ENCODE results near the gene SCGN.

The SCGN gene

DNA sequence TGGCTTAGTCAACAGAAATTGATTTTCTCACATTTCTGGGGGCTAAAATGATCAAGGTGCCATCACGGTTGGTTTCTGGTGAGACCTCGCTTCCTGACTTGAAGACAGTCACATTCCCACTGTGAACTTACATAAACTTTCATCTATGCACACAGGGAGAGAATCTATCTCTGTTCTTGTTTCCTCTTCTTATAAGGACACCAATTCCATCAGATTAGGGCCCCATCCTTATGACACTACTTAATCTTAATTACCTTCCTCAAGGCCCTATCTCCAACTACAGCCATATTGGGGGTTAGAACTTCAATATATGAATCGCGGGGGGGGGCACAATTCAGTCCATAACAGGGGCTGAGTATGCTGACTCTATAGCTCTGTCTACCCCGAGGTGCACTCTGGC is 10.6 kb upstream of the SCGN start:
- no peak for DNase-seq

DNA sequence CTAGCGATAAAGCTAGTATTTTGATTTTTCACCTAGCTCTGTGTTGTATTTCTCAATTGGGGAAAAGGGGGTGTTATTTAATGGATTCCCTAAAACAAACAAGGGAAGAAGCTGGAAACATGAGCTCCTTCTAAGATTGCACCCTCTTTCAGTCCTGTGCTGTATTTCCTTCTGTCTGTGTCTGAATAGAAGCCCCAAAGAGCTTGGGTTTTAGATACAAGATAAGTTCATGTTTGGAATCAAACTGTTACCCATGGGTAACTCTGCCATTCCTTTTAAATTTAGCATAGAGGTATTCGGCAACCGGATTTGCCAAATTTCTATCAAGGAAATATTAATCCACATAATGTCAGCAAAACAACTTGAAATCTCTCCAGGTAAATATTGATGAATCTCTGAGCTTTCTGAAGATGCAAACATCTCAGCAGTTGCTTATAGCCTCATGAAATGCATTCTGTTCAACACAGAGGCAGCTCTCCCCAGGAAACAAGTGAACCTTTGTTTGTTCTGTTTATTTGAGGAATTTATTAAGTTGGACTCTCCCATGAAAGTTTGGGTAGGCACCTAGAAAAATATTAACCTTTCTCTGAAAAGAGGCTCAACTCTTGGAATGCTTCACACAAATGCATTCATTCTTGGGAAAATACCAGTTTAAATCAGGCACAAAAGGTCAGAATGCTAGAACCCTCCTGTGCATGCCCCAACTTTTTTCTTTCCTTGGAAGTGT is 9.9 kb upstream of the SCGN start:
- no peak for DNase-seq

DNA sequence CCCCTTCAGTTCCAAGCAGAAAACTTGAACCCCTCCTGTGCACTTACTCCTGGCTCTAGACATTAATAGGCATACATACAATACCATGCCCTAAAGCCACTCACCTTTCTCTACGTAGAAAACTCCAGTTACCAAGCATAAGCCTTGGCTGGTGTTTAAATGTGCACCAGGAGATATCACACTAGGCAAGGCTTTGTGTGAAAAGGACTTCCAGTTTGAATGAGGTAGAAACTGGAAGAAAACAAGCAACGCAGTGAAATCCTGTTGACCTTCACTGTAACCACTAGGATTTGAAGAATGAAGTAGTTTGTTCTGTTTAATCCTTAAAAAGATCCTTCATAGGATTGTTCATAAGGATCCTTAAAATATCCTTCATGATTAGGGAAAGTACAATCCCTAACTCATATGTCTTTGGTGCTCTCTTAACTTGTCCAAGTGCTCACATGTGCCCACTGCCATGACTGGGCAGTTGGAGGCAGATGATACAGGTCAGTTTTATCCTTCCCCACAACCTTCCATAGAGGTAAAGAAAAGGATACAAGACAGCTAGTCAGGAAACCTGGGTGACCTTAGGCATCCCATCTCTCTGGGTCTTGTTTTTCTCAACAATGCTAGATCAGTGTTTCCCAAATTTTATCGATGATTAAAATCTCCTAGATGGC is 9.2 kb upstream of the SCGN start:
- no peak for DNase-seq

DNA sequence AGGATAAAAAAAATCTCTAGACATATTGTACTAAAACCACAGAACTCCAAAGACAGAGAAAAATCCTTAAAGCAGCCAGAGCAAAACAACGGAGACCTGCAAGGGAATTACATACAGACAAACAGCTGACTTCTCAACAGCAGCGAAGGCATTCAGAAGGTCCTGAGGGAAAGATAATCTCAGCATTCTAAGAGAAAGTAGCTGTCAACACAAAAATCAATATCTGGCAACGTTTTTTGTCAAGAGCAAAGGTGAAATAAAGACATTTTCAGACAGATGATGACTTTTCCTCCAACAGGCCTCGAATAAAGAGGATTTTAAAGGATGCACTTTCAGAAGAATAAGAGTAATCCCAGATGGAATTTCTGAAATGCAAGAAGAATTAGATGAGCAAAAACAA is 6.1 kb upstream of the SCGN start:
- no peak for DNase-seq

DNA sequence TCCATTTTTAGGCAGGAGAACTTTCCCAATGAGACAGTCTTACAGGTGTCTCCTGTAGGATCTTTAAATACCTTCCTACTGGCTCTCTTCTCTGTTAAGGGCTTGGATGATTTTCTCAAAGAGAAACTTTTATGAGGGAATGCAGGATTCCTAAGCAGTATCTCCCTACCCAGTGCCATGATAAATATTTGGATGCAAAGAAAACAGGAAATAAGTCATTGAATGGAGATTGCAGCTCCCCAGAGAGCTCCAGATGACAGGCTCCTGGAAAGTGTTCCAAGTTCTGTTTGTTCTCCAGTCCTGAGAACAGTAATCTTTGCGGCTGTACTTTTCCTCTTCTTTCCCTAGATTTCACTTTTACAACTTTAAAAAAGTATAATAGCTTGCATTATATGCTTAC is 2.4 kb upstream of the SCGN start:
- DNase-seq: no peak

DNA sequence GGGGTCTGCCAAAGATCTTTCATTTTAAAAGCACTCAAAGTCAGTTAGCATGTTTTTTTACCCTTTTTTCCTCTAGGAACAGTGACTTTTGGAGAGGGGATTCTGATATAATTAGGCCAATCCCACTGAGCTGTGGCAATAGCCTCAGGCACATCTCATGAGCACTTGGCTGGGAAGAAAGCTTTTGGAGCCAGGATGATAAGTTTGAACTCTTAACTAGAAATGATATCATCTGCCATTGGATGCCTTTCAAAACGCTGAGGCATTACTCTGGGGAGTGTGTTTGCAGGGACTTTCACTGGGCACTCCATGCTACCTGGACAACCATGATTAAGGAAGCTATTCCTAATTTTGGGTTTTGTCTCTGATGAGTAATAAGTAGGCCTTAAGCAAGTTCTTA is 3.7 kb downstream of the SCGN start:
- no peak for DNase-seq

DNA sequence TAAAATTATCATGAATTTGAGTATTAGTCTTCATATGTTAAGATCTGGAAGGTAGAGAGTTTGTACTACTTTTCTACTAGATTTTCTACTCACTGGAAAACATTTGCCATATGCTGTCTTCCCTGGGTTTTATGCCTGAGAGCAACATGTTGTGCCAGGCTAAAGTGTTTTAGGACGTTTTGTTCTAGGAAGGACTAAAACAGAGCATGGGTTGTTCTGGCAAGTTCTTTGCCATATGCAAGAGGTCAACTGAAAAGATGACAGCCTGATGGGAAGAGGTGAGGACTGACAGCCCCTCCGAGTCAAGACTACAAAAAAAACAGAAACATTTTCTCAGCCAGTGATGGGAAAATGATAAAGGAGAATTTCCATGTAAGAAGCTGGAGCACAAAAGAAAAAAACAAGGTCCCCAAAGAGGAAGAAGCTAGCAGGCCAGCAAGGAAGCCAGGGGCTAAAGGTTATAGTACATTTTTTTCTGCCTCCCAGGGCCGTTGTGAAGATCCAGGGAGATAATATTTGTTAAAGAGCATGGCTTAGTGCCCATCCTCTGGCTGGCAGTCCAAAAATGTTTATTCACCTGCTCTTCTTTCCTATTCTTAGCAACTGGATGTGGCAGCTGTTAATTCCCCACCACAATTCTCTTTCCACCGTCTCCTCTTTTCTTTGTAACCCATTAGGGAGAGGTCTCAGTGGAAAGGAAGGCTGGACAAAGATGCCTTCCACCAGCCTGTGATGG is 7.8 kb downstream of the SCGN start:
- DNase-seq: no peak

DNA sequence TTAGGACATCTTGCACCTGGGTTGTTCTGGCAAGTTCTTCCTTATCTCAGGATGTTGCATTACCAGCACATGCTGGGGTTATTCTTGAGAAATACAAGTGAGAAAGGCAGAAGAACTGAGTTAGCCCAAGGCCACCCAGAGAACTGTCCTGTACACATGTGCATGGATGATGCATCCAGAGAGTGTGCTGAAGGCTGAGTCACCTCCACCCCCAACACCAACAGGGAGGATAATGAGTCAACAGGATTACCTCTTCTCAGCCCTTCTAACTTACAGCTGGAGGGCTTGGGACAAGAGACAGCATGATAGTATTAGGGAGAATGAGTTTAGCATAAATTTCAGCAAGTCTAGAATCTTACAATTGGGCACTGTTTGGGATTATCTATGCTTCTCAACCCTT is 8.5 kb downstream of the SCGN start:
- no peak for DNase-seq

DNA sequence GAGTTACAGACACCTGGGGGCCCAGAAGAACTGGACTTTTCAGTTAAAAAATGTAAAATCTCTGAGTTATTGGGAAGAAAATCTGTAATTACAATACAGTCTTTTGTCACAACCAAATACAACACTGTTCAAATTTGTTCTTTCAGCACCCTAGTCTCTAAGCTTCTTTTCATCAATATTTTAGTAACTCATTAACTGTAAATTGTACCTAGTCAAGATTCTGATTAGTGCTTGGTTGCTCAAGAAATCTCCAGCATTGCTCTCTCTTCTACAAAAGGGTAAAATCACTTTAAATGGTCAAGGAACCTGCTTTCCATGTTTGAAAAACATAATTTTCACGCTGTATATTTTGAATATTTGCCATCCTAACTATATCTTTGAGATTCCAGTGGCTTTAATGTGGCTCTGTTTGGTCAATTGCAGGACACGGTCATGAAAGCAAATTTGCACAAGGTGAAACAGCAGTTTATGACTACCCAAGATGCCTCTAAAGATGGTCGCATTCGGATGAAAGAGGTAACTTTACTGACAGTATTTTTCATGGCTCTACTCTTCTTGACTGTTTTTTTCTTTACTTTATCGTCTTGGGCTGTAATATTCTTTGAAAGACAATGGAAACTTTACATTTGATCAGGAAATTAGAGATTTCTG is 9.2 kb downstream of the SCGN start:
- DNase-seq: no peak

DNA sequence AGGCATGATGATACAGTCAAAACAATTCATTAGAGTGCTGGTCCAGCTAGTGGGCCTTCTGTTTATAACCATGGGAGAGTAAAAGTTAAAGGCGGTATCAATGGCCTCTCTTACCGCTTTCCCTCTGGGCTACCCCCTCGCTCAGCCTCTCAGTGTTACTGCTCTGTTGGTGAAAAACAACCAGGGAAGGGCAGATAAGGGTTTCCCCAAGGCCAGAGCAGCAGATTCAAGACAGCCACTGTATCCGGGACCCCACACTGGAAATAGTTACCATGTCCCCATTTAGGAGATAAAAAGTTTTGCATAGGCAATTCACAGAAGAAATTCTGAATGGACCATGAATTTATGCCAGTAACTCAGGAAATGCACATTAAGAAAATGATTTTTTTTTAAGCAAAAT is 13.4 kb downstream of the SCGN start:
- DNase-seq: no peak

DNA sequence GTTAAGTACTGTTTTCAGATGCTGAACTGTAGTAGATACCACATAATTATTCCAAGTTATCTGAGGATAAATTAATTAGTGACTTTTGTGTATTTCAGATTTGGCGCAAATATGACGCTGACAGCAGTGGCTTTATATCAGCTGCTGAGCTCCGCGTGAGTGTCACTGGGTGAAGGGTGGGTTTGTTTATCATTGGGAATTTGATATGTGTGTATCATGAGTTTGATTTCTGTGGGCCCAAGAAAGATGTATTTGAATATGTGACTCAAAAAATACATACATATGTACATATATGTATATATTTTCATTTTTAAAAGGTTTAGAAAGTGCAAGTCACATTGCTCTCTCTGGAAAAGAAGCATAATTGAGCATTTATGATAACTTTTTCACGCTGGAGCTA is 17.4 kb downstream of the SCGN start:
- no peak for DNase-seq

DNA sequence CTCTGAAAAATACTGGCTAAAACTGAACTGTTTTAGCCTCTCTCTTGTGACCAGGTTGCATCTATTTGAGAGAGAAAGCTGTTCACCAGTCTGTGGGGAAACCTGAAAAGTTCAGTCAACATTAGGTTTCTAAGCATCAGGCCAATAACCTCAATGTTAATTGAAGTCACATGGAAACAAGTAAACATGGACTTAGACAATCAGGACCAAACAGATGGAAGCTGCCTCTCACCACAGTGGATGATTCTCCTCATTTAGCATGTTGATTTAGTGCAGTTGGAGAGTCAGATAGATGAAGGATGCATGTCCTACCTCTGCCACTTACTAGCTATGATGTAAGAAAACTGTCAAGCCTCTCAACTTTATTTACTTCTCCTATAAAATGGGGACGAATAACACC is 18.2 kb downstream of the SCGN start:
- no peak for DNase-seq

DNA sequence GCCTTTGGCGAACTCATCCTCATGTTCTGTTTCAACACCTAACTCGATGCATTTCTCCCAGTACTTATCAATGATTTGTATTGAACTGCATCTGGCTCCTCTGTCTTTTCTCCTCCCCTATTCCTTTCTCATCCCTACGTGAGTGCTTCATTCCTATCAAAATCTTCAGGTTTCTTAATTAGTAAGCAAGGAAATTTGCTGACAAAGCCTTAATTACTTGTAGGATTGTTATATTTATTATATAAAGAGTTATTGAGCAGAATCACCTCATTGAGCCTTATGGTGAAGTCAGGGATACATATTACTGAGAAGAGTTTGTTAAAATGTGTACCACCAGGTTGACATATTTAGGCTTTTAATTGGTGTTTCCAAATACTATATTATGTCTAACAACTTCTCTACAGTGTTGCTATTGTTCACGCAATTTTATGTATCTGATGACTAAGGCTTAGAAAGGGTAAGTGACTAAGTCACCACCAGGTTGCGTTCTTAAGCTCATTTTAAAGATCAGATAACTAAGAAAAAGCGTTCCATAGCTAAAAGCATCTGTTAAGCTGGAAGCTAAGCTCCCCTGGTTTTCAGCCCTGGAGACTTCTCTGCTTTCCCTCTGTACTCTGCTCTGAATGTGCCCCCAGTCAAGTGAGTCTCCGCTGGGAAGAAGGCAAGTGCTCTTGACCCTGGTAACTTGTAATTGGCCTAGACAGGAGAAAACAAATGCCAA is 18.9 kb downstream of the SCGN start:
- DNase-seq: no peak

DNA sequence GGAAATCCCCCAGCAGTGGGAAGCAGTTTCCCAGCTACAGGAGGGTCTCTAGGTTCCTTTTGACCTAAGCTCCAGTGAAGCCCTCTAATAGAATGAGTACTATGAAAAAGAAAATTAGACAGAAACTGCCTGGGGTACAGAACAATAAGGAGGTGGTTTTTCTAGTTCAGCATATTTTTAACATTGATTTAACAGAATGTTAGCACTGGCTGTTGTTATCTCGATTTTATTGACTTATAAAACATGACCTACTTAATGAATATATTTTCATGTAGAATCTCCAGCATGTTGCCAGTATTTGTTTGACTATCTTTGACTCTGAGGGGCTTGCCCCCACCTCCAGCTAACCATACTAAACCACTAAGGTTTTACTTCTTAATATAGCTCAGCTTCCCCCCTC is 19.6 kb downstream of the SCGN start:
- DNase-seq: no peak

DNA sequence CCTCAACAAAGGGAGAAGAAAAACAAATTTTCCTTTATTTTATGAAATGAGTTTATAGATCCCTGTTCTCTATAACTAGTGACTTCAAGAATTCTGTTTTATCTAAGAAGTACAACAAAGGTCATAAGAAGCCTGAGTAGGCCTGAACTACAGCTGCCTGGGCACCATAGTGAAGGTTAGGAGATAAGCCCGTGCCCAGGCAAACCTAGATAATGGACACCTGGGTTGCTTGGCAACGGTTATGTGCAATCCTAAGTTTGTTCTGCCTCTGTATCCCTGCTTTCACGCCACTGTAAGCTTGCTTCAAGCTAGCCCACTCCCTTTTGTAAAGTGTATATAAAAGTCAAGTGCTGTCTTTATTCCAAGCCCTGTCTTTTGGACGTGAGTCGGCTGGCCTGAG is 23.2 kb downstream of the SCGN start:
- no peak for DNase-seq

DNA sequence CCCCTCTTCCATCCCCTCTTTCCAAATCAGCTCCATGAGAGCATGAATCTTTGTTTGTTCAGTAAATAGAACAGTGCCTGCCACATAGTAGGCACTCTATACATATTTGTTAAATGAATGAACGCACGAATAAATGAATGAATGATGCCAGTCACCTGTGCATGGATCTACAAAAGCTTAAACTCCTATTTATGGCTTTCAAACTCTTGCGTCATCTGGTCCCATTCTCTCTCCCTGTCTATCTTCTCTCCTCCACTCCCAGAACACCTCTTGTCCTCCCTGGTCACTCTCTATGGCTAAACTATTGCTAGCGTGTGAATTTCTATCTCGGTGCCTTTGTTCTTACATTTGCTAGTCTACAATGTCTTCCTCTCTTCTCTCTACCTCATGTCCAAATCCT is 24.8 kb downstream of the SCGN start:
- DNase-seq: no peak

DNA sequence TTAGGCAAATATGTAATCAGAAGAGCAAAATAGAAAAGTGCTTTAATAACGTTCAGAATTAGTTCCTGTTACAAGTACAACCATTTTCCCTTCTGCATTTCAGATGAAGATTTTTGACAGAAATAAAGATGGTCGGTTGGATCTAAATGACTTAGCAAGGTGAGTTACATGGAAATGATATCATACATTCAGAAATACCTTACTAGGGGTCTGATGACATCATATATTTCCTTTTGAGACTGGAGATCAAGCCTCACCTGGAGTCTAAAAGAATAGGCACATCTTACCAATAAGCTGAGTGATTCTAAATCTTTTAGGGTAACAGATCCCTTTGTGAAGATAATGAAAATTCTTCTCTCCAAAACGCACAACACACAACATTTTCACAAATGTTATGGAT is 29.8 kb downstream of the SCGN start:
- DNase-seq: no peak

DNA sequence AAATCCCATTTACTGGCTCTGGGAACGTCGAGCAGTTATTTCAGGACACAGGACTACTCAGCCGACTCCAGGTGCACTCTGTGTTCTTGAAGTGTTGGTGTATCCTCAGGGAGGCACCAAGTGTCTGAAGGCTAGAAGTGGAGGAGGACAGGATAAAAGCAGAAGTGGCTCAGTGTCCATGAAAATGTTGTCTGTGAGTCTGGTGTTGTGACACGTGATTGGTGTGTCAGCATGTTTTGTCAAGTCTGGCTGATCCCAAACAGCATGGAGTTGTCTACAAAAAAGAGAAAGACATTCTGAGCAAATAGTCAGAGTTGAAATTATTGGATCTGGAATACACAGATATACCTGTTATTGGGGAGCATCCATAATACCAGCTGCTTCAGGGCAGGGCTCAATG is 30.3 kb downstream of the SCGN start:
- DNase-seq: no peak

DNA sequence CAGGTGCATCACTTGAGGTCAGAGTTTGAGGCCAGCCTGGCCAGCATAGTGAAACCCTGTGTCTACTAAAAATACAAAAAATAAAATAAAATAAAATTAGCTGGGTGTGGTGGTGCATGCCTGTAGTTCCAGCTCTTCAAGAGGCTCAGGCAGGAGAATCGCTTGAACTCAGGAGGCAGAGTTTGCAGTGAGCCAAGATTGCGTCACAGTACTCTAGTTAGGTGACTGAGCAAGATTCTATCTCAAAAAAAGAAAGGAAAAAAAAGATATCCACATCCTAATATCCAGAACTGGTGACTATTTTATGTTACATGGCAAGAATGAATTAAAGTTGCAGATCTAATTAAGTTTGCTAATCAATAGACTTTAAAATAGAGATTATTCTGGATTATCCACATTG is 32.5 kb downstream of the SCGN start:
- DNase-seq: no peak

DNA sequence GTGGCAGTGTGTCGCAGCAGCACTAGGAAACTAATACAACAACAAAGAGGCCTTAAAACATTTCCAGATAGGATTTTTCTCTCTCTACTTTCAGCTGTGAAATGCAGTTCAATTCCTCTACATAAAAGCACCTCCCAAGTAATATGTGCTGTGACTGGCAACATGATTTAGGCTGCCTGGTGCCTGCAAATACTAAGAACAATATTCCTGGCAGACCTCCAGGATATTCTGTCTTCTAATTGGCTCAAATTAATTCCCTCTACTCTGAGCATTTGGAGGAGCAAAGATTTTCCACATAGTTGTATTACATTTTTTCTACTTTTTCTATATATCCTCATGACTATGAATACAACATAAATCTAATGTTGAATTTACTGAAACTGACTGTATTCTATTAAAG is 33.2 kb downstream of the SCGN start:
- no peak for DNase-seq

DNA sequence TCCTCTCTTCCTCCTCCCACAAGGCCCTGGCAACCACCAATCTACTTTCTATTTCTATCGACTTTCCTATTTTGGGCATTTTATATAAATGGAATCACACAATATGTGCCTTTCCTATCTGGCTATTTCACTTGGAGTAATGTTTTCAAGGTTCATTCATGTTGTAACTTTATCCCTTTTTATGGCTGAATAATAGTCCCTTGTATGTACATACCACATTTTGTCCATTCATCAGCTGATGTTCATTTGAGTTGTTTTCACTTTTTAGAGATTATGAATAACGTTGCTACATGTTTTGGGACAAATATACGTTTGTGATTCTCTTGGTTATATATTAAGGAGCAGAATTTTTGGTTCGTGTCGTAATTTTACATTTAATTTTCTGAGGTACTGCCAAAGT is 33.9 kb downstream of the SCGN start:
- DNase-seq: no peak

DNA sequence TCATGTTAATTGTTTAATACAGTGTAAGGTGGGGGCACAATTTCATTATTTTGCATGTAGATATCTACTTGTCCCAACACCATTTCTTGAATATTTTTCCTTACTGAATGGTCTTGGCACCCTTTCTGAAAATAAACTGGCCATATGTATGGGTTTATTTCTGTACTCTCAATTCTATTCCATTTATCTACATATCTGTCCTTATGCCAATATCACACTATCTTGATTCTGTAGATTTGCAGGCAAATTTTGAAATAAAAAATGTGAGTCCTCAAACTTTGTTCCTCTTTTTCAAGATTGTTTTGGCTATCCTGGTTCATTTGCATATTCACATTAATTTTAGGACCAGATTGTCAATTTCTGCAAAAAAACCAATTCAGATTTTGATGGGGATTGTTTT is 34.8 kb downstream of the SCGN start:
- DNase-seq: no peak

DNA sequence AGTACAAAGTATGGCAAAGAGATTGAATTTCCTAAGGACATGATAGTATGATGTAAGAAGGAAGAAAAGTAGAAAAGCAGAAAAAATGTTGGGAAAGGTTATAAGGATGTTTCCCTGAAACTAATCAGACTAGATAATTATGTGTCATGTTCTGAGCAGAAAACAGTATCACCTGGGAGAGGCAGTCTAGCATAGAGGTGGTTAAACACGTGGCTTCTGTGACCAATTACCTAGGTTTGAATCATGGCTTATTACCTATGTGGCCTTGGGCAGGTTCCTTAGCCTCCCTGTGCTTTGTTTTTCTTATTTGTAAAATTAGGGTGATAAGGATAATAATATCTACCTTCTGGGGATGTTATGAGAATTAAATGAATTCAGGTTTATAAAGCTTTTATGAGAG is 38.0 kb downstream of the SCGN start:
- DNase-seq: no peak

Data from stimulated activated naive CD4-positive, alpha-beta T cell treated with Interleukin-2 at 50 U/mL for 16 hours (primary cell).